Fibroblast of lung (primary cell): ENCODE results near the gene RNF112. TPM values are rescaled to one million over a fixed set of nuclear protein-coding genes. Genes with fewer than 3 reads are reported as not detected.

Experiments
- DNase-seq, 2 donors: peaks; one replicate each; pipeline versions ENCODE4 v3.0.0 to v3.0.0-alpha.2; 2010; ENCODE audit warnings: low read depth in 2 of 2
- H2AFZ ChIP-seq: 2 replicates; pipeline ENCODE4 v1.5.1; 2012; ENCODE audit warnings: low read length, control low read depth, inconsistent platforms
- H3K27ac ChIP-seq: 2 replicates; pipeline ENCODE4 v1.5.1; 2011; ENCODE audit warnings: low read length, control low read depth; ENCODE audit not compliant: insufficient read depth
- H3K27me3 ChIP-seq: 2 replicates; pipeline ENCODE4 v1.5.1; 2011; ENCODE audit warnings: mild to moderate bottlenecking, low read length; ENCODE audit not compliant: control insufficient read depth, insufficient read depth
- H3K36me3 ChIP-seq: 2 replicates; pipeline ENCODE4 v1.5.1; 2011; ENCODE audit warnings: low read length; ENCODE audit not compliant: control insufficient read depth, insufficient read depth
- H3K4me1 ChIP-seq: 2 replicates; pipeline ENCODE4 v1.5.1; 2011; ENCODE audit warnings: low read length; ENCODE audit not compliant: control insufficient read depth, insufficient read depth; ENCODE audit errors: extremely low read depth
- H3K4me2 ChIP-seq: 2 replicates; pipeline ENCODE4 v1.5.1; 2011; ENCODE audit warnings: low read length, control low read depth; ENCODE audit not compliant: insufficient read depth; ENCODE audit errors: extremely low read depth
- H3K4me3 ChIP-seq, 4 experiments: fragments of 200-600 bp in 1 of 4; sonication (generic) in 1 of 4; replicated peaks in 1 of 4; 2 replicates each; pipeline ENCODE4 v1.5.1; 2011 to 2016; ENCODE audit warnings: low read length in 4 of 4, low read depth in 3 of 4, mild to moderate bottlenecking in 3 of 4, control low read depth in 2 of 4, inconsistent platforms in 1 of 4, mixed read lengths in 1 of 4; ENCODE audit not compliant: insufficient read depth in 1 of 4; ENCODE audit errors: control extremely low read depth in 1 of 4
- H3K79me2 ChIP-seq: 2 replicates; pipeline ENCODE4 v1.5.1; 2012; ENCODE audit warnings: mild to moderate bottlenecking, low read length, inconsistent platforms; ENCODE audit not compliant: control insufficient read depth, insufficient read depth
- H3K9ac ChIP-seq: 2 replicates; pipeline ENCODE4 v1.5.1; 2011; ENCODE audit warnings: mild to moderate bottlenecking, low read length, control low read depth; ENCODE audit not compliant: insufficient read depth
- H3K9me3 ChIP-seq: 2 replicates; pipeline ENCODE4 v1.5.1; 2012; ENCODE audit warnings: low read depth, low read length; ENCODE audit not compliant: control insufficient read depth, insufficient read depth
- H4K20me1 ChIP-seq: 2 replicates; pipeline ENCODE4 v1.5.1; 2011; ENCODE audit warnings: low read length; ENCODE audit not compliant: control insufficient read depth, insufficient read depth; ENCODE audit errors: extremely low read depth
- EZH2 ChIP-seq: IDR thresholded peaks from 2 replicates; pipeline ENCODE4 v1.5.1; 2012; ENCODE audit warnings: low read length, control low read depth, mild to moderate bottlenecking; ENCODE audit errors: missing control alignments
- polyA plus RNA-seq, 2 donors: library from polyadenylated mRNA; depleted of rRNA in 1 of 2; stranded (reverse) in 1 of 2; unstranded in 1 of 2; fragments of >200 nt; gene quantifications; 2 replicates each; pipeline ENCODE4 v1.2.1, GENCODE V29; 2011 to 2012; ENCODE audit warnings: missing spikeins in 1 of 2
- total RNA-seq: library from RNA; depleted of rRNA; stranded (reverse); fragments of >200 nt; gene quantifications from 2 replicates; pipeline ENCODE4 v1.2.1, GENCODE V29; 2014
- TF ChIP-seq, protein P1 (sequence below), 2 donors: IDR thresholded peaks in 1 of 2; conservative IDR thresholded peaks in 1 of 2; 1 replicate in 1 of 2; 2 replicates in 1 of 2; pipeline ENCODE4 v1.5.1; 2011 to 2012; ENCODE audit warnings: low read length in 2 of 2, control low read depth in 1 of 2, inconsistent platforms in 1 of 2, low read depth in 1 of 2, mild to moderate bottlenecking in 1 of 2

Gene RNF112
- total and polyA plus RNA-seq, 2 donors (not counting 1 experiment from before 2014, with no cell fraction given), result 1.5 to 21.5 TPM

DNA sequence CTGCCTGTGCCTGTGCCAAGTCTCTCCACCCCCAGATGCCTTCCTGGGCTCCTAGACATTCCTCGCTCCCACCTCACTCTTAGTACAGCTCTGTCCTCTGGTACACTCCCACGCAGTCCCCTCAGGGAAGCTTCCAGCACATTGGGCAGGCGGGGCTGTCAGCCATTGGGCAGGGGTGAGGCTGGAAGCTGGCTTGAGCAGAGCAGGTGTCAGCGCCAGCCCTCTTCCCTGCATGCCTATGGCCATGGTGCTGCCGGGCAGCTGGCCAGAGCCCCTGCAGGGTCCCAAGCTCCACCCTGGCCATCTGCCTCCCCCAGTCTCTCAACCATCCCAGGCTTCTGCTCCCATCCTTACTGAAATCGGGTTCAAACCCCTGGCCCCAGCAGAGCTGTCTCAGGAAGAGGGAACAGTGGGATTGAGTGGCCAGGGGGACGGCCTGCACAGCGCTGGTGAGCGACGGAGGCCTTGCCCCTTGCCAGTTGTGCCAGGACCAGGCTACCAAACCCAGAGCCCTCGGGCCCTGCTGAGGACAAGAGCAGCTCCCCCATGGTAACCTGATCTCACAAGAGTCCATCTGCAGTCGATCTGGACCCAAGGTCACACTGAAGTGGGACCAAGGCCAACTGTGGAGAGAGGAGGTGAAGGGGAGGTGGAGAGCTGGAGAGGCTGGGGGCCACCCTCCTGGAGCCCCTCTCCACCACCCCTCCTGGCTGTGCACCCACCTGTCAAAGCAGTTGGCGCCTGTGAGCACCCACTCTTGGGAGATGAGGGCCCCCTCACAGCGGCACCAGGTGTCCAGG is 46.1 kb upstream of the RNF112 start:
- TF ChIP-seq, protein P1, sequence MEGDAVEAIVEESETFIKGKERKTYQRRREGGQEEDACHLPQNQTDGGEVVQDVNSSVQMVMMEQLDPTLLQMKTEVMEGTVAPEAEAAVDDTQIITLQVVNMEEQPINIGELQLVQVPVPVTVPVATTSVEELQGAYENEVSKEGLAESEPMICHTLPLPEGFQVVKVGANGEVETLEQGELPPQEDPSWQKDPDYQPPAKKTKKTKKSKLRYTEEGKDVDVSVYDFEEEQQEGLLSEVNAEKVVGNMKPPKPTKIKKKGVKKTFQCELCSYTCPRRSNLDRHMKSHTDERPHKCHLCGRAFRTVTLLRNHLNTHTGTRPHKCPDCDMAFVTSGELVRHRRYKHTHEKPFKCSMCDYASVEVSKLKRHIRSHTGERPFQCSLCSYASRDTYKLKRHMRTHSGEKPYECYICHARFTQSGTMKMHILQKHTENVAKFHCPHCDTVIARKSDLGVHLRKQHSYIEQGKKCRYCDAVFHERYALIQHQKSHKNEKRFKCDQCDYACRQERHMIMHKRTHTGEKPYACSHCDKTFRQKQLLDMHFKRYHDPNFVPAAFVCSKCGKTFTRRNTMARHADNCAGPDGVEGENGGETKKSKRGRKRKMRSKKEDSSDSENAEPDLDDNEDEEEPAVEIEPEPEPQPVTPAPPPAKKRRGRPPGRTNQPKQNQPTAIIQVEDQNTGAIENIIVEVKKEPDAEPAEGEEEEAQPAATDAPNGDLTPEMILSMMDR (conservative IDR thresholded peaks at IDR 0.05 in 1 of 2, IDR thresholded peaks at IDR 0.05 in 1 of 2; ENCODE audit: low read depth in 1 of 2, low read length in 2 of 2), result no peak
- TF ChIP-seq EZH2, result no peak
- Histone ChIP-seq H3K4me3 (no peak overlapping the region), H4K20me1 (no peaks in the 10 kb centered on the region), H3K4me2 (no peak overlapping the region), H2AFZ (no peak overlapping the region), H3K36me3 (no peaks in the 10 kb centered on the region), H3K27me3 (no peaks in the 10 kb centered on the region), H3K9me3 (no peaks in the 10 kb centered on the region), H3K27ac (no peak overlapping the region), H3K79me2 (no peaks in the 10 kb centered on the region), H3K9ac (no peak overlapping the region), H3K4me1 (peaks cover 12% of the 10 kb centered on the region)
- DNase-seq, result peak in 1 of 2 donors; percentile 57

DNA sequence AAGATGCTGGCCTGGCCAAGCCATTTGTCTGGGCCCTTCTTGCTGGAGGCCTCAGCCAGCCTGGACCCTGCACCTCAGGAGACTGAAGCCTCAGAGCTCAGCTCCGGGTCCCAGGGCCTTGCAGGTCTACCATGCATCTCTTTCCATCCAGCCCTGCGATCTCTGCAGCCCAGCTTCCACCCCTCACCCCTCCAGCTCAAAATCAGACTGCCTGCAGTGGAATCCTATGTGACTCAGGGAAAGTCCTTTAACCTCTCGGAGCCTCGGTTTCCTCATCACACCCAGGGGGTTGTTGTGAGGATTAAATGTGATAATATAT is 45.6 kb upstream of the RNF112 start:
- TF ChIP-seq, protein P1 (conservative IDR thresholded peaks at IDR 0.05 in 1 of 2, IDR thresholded peaks at IDR 0.05 in 1 of 2; ENCODE audit: low read depth in 1 of 2, low read length in 2 of 2), result no peak
- TF ChIP-seq EZH2, result no peak
- no peak for DNase-seq

DNA sequence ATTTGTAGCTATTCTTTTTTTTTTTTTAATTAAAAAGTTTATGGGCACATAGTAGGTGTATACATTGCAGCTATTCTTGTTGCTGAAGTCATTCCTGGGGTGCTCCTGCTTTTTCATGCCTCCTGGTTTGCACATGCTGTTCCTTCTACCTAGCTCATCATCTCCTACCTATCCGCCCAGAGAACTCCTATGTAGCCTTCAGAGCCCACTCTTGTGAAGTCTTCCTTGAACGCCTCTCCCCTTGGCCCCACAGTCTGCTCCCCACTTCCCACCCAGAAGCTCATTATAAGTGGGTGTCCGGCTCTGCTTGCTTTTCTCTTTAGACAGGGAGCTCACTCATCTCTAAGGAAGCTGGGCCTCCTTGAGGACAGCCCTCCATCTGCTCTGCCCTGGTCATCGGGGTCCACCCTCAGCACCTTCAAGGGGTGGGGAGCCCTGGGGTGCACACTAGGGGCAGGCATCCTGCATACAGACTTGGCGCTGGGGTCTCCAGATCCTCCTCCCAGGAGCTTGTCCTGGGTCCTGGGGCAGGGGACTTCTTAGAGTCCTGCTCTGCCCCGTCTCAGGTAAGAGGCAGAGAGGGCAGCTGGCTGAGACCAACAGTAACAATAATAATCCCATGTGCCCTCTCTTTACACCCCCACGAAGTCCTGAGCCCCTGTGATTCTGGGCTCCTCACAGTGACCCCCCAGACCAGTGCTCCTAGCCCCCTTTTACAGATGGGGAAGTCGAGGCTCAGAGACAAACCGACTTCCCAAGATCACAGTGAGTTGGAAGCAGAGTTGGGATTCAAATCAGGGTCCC is 45.0 kb upstream of the RNF112 start:
- no peak for TF ChIP-seq EZH2
- TF ChIP-seq, protein P1 (conservative IDR thresholded peaks at IDR 0.05 in 1 of 2, IDR thresholded peaks at IDR 0.05 in 1 of 2; ENCODE audit: low read depth in 1 of 2, low read length in 2 of 2), result no peak
- Histone ChIP-seq H3K4me1 (peaks cover 17% of the 10 kb centered on the region), H3K4me2 (no peak overlapping the region), H3K79me2 (no peaks in the 10 kb centered on the region), H3K27me3 (no peaks in the 10 kb centered on the region), H3K27ac (no peak overlapping the region), H4K20me1 (no peaks in the 10 kb centered on the region), H3K9ac (no peak overlapping the region), H2AFZ (no peak overlapping the region), H3K36me3 (no peaks in the 10 kb centered on the region), H3K9me3 (no peaks in the 10 kb centered on the region), H3K4me3 (no peak overlapping the region)
- no peak for DNase-seq

More for the DNA sequence above, 45.6 kb upstream of the RNF112 start:
- H2AFZ ChIP-seq, result no peak overlapping the region
- H3K36me3 ChIP-seq, result no peaks in the 10 kb centered on the region
- no peaks in the 10 kb centered on the region for H3K27me3 ChIP-seq
- no peaks in the 10 kb centered on the region for H4K20me1 ChIP-seq
- no peaks in the 10 kb centered on the region for H3K9me3 ChIP-seq
- no peak overlapping the region for H3K9ac ChIP-seq
- no peak overlapping the region for H3K4me2 ChIP-seq
- no peaks in the 10 kb centered on the region for H3K79me2 ChIP-seq
- H3K27ac ChIP-seq, result no peak overlapping the region
- H3K4me3 ChIP-seq, result no peak overlapping the region
- H3K4me1 ChIP-seq, result peaks cover 14% of the 10 kb centered on the region
